GM12892 (cell line): ENCODE measurements around the gene SNORC.

Experiments used
- DNase-seq: peaks from one replicate; pipeline ENCODE4 v3.0.0; 2011; ENCODE audit not compliant: insufficient read length
- FAIRE-seq: peaks from 2 replicates; lab custom pipeline; 2011; peaks lifted over from hg19 to GRCh38; lab: Jason Lieb, UNC
- POLR2A ChIP-seq: IDR thresholded peaks from 2 replicates; pipeline ENCODE4 v1.6.1; 2011; ENCODE audit warnings: low read depth, low read length, control low read depth
- POLR2AphosphoS5 ChIP-seq: IDR thresholded peaks from 2 replicates; pipeline ENCODE4 v1.6.1; 2011; ENCODE audit warnings: low read depth, low read length, control low read depth
- TAF1 ChIP-seq: IDR thresholded peaks from 2 replicates; pipeline ENCODE4 v1.6.1; 2011; ENCODE audit warnings: low read depth, mild to moderate bottlenecking, control low read depth, low read length, borderline replicate concordance

Gene SNORC

GRCh38 chr2:232871835-232872736 is 2.0 kb downstream of the SNORC start:
- DNase-seq (no peak), FAIRE-seq (no peak)
- TF ChIP-seq POLR2AphosphoS5 (no peak), TAF1 (no peak), POLR2A (no peak)

DNA sequence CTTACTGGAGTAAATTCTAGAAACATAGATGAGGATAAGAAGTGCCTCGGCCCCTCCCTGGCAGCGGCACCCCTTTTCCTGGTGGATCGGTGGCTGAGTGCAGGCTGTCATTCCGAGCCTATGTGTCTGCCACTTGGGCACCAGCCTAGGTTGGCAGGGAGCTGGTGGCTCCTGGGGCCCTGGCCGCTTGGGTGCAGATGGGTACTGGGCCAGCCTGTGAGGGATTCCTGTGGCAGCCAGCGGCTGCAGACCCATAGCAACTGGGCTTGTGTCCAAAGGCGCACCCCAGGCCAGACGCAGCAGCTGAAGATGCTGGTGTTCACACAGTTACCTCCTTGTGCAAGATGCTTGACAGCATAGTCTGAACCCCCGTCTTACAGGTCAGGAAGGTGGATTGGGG is 2.8 kb downstream of the SNORC start:
- DNase-seq, result no peak
- FAIRE-seq, result no peak
- no peak for TF ChIP-seq POLR2A
- no peak for TF ChIP-seq POLR2AphosphoS5
- no peak for TF ChIP-seq TAF1

DNA sequence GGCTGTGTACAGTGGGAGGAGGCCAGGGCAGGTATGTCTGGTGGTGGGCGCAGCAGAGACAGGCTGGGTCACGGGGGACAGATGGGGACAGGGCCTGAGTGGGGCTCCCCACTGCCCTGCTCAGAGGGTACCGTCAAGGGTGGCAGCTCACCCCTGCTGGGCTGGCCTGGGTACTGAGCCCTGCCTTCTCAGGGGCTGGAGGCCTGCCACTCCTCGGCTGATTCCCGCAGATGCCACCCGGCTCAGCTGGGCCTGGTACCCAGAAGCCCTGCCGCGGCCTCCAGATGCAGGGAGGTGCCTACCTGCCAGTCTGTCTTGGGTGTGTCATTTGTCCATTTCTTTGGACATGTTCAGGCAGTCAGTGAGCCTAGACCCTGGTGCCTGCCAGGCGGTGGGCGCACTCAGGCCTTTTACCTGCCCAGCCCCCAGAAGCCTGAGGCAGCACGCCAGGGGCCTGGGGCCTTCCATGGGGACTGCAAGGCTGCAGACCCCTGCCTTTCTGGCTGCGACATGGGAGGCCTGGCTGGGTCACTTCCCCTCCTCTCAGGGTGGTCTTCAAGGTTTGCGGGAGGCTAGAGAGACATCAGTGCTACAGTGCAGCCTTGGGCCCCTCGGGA is 3.3 kb downstream of the SNORC start:
- TF ChIP-seq POLR2AphosphoS5 (no peak), TAF1 (no peak), POLR2A (no peak)
- DNase-seq (no peak), FAIRE-seq (no peak)

DNA sequence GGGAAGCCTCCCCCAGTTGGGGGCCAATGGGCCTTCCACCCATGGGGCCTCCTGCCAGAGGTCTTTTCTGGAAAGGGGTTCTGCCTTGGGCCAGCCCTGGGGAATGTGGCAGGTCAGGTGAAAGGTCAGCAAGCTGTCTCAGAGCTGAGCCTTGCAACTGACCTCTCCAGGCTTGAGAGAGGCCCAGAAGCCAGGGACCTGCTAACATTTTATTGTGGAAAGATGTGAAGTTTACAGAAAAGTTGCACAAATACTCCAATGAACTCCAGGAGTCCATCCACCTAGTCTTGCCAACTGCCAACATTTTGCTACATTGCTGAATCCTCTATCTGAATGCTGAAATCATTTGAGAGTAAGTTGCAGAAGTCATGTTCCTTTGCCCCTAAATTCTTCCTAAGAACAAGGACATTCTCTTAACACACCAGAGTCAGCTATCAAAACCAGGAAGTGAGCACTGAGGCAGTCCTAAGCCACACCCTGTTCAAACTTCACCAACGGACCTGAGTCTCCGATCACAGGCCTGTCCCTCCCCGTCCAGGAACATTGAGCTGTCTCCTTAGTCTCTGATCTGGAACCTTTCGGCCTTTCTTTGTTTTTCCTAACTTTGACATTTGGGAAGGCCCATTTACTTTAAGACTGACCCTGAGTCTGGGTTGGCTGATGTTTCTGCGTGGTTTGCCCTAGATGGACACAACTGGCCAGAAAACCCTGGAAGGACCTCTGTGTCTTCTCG is 4.0 kb downstream of the SNORC start:
- DNase-seq, result no peak
- no peak for TF ChIP-seq POLR2A
- FAIRE-seq, result no peak

DNA sequence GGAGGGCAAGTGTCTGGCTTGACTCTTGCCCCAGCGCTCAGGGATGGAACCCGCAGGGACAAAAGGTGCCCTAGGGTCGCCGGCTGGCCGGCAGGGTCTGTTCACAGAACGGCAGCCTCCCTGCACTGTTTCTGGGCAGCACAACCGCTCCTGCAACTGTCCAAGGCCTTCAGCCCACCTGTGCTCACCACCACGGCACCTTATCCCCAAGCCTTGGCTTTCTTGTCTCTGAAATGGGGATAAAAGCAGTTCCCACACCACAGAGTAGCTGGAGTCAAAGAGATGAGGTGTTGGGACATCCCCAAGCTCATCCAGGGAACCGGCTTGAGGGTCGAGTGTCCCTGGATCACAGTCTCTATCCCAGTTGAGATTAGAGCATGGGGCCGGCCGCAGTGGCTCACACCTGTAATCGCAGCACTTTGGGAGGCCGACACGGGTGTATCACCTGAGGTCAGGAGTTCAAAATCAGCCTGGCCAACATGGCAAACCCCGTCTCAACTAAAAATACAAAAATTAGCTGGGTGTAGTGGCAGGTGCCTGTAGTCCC is 4.7 kb downstream of the SNORC start:
- TF ChIP-seq POLR2A (no peak), TAF1 (no peak), POLR2AphosphoS5 (no peak)
- no peak for DNase-seq
- FAIRE-seq, result no peak

- TF ChIP-seq POLR2A, result no peak
- DNase-seq, result no peak
- FAIRE-seq, result no peak
Measured at GRCh38 chr2:232875256-232876121, 5.4 kb downstream of the SNORC start.

GRCh38 chr2:232876161-232876977 is 6.3 kb downstream of the SNORC start:
- TF ChIP-seq POLR2AphosphoS5, result no peak
- no peak for TF ChIP-seq POLR2A
- no peak for TF ChIP-seq TAF1
- DNase-seq (peak; percentile 52), FAIRE-seq (no peak)

DNA sequence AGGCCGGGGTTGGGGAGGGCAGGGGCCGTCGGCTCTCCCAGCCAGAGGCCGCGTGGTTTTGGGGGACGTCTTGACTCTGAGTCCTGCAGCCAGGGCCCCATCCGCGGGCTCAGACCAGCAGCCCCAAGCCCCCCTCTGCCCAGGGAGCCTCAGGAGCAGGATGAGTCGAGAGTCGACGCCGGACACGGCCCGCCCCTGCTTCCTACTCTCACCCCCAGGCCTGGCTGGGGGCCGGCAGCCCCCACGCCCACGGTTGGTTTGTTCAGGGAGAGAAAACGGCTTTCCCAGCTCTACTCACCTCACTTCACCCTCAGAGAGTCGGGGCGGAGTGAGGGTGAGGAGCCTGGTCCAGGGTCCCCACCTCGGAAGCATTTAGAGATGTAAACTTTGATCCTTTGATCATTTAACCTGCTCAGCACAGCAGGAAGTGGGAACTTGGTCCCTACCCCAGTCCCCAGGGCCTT is 6.9 kb downstream of the SNORC start:
- DNase-seq, result no peak
- no peak for FAIRE-seq
- no peak for TF ChIP-seq POLR2AphosphoS5
- TF ChIP-seq POLR2A, result no peak
- TF ChIP-seq TAF1, result no peak

- DNase-seq (peak; percentile 13), FAIRE-seq (no peak)
- TF ChIP-seq POLR2A (no peak), TAF1 (no peak), POLR2AphosphoS5 (no peak)
Measured at GRCh38 chr2:232877940-232878511, 8.0 kb downstream of the SNORC start.

- TF ChIP-seq TAF1 (no peak), POLR2A (no peak), POLR2AphosphoS5 (no peak)
- DNase-seq (peak; percentile 13), FAIRE-seq (no peak)
Measured at GRCh38 chr2:232878855-232879617, 9.0 kb downstream of the SNORC start.
